Cerebellar nuclear complex (tissue), 1 donor: ENCODE measurements around the gene MED12L.

Experiments
- DNase-seq, 2 experiments: peaks; one replicate each; lab custom pipeline; 2025; lab: John Stamatoyannopoulos, UW

MED12L gene

DNA sequence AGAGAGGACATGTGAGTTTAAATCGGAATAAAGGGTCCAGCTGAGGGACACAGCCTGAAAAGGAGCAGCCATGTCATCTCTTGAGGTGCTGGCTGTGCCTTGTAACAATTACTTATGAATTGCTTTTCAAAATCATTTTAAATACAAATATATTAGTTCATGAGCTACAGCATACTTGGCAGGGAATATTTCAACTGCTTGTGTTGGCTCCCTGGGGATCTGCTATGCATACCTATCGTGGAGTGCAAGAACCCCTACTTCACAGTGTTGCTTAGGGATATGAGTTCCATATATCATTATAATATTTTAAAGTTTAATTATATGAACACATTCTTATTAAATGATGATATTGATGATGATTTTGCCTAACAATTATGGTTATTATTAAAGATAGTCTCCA lies 212.0 kb downstream of the MED12L start:
- DNase-seq = no peak

DNA sequence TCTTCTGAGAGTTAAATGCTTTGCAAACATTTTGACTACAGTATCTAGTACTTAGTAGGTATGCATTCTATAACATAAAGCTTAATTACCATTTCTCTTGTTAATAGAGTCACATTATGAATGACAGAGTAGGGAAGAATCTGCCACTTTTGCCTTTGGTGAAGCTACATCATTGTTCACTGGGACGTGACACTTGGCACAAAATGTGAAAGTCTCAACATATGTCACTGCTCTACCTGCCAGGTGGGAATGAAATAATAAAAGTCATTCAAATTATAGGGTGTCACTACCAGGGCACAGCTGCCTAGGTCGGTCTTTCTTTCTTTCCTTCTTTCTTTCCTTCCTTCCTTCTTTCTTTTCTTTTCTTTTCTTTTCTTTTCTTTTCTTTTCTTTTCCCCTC lies 213.5 kb downstream of the MED12L start:
- DNase-seq = no peak

- DNase-seq = no peak
Measured at GRCh38 chr3:151300539-151300938, 215.1 kb downstream of the MED12L start.

DNA sequence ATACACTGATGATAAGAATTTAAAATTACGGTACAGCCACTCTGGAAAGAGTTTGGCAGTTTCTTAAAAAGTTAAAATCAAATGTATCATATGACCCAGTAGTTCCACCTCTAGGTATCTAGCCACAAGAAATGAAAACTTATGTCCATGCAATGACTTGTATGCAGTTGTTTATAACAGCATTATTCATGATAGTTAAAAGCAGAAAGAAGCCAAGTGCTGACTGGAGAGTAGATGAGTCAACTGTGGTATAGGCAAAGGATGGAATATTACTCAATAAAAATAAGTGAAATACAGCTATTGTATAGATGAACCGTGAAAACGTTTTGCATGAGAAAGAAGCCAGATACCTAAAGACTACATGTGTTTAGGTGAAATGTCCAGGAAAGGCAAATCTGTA lies 216.3 kb downstream of the MED12L start:
- no peak for DNase-seq

GRCh38 chr3:151303751-151304150 lies 218.3 kb downstream of the MED12L start:
- no peak for DNase-seq

DNA sequence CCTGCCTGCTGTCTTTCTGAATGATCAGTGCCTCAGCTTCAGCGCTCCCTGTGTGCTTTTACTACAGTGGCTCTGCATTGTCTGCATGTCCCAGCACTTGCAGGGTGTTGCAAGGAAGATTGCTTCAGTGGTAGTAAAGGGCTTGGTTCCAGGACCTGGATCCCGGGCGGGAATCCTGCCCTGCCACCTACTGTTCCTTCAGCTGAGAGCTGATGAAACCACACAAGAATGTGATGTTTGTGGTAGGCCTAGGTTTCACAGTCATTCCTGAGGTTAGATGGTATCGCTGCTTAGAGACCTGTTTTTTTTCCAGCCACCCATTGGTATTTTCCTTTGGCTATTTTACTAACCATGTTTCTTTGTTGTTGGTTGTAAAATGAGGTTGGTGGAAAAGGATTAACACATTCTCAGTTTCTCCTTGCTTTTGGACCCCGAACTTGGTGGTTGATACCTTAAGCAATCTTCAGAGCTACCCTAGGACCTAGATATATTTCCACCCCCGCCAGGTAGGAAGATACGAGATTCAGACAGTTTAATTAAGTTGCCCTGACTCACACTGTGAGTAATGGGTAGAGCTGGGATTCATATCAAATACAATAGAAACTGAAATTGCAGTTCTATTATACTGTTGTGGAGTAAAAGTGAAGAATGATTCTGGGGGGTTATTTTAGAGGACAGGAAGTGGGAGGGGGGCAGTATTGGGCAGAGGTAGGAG lies 219.8 kb downstream of the MED12L start:
- DNase-seq = no peak

DNA sequence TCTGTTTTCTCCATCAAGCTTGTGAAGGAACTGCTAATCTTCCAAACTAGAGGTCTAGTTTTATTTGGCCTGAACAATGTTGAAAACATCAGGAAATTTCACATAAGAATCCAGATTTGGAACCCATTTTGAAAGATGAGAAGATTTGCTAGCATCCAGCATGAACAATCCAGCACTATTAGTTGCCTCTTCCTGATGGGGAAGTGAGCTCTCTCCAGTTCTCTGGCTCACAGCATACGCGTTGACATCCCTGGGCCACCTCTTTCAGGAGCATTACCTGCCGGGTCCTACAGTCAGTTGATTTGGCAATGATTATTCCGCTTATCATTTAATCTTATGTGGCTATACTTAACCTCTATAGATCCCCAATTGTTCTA lies 220.3 kb downstream of the MED12L start:
- DNase-seq = no peak

DNA sequence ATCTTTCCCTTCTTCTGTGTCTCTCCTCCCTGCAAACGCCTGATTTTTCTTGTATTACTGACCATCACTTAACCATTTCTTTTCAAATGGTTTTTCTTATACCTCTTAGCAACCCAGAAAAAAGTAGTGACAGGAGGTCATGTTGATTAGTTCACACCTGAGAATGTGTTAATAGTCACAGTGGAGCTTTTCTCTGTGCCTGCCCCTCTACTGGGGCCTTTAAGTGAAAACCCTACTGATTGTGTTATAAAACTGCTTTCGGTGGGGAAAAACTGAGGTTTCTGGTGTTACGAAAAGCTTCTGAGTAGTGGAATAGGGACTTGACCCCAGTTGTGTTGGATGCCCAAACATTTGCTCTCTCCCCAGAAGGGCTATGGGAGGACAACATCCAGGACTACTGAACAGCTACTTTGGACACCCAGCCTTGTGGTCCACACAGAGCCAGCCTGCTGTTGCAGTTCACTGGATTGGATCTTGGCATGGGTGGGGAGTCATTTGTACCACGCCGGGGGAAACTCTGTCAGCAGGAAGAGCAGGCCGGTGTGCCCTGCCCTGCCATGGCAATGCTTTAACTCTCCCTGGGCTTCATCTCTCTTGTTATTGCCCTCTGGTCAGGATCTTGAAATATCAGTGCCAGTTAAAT lies 220.8 kb downstream of the MED12L start:
- DNase-seq = no peak

- DNase-seq = no peak
Measured at GRCh38 chr3:151307131-151307530, 221.7 kb downstream of the MED12L start.

GRCh38 chr3:151307583-151308488 lies 222.4 kb downstream of the MED12L start:
- no peak for DNase-seq

- DNase-seq = no peak
Measured at GRCh38 chr3:151309566-151309965, 224.1 kb downstream of the MED12L start.

- no peak for DNase-seq
Measured at GRCh38 chr3:151312972-151313371, 227.5 kb downstream of the MED12L start.

GRCh38 chr3:151314137-151314536 lies 228.7 kb downstream of the MED12L start:
- no peak for DNase-seq

DNA sequence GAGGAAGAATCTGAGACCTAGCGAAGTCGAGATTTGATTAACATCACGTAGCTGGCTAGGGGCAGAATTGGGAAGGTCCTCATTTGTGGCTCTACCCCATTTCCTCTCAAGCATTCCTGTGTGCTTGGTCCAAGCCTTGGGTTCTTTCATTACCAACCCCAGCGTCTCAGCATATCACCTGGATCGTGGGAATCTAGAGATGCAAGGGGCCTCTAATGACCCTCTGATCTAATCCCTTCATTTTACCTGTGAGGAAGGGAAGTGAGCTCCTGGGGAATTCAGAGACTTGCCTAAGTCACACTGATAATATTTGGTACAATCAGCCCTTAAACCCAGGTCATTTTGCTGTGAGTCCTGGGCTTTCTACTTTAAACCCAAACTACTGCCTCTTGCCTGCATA lies 229.1 kb downstream of the MED12L start:
- no peak for DNase-seq

DNA sequence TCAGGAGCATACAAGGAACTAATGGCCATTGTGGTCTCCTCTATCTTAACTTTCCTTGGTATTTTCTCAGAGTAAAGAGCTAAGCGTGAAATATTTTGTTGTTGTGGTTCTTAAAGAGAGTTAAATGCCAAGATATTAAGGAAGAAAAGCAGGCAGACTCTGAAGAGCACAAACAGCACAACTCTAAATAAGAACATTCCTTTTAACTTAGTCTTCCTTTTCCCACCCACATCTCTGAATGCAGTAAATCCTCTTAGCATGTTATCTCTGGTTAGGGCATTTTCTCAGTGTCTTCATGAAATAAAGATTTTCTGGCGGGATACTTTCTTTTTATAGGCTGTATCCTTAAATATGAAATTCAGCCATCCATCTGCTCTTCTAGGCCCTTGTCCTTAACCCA lies 229.7 kb downstream of the MED12L start:
- DNase-seq = no peak

DNA sequence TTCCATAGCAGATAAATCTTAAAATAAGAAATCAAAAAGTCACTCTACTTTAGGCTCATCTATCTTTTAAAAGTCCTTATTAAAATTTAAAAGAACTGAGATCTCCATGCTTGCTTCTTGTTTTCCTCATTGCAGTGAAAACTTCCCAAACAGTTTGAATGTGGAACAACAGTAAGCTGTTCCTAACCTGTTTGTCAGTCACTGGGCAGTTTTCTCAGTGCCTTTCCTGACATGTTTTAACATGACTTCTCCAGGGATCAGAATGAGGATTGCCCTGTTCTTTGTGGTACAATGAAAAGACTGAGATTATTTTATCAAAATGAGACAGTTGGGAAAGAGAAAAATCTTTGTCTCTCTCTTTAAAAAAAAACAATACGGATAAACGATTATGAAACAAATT lies 230.4 kb downstream of the MED12L start:
- DNase-seq = no peak

GRCh38 chr3:151316267-151316991 lies 231.0 kb downstream of the MED12L start, which contains the start of gene GPR87:
TSS of gene GPR87 (minus strand) at chr3:151316820. CDS start at chr3:151300100, 16,720 bp downstream.
- DNase-seq = no peak

DNA sequence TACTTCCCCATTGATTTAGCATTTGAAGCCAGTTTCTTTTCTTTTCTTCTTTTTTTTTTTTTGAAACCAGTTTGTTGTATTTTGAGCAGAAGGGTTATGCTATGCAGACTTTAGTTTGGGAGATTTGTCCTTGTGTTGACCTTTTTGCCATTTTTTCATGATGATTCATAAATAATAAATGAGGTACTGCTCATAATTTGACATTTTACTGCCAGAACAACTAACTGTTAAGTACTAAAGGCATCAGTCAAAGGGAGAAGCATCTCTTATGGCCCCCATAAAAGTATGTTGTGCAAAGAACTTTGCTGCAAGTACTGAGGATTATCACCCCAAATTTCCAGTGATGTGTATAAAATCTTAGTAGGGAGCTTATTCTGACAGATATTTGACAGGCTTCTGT lies 232.8 kb downstream of the MED12L start:
- DNase-seq = no peak

- no peak for DNase-seq
Measured at GRCh38 chr3:151318991-151319390, 233.5 kb downstream of the MED12L start.

DNA sequence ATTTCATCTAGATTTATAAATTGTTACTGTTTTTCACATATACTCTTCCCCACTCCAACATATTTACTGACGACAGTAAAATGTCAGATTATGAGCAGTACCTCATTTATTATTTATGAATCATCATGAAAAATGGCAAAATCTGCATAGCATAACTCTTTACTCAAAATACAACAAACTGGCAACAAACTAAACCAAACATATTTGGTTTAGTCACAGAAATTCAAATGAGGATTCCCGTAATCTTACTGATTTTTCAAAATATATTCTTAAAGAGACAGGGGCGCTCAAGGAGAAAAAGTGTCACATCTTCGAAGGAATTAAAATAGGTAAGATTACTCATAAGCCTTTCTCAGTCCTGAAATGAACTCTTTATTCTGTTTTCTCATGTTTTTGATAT lies 234.2 kb downstream of the MED12L start:
- DNase-seq = no peak

GRCh38 chr3:151320131-151320530 lies 234.7 kb downstream of the MED12L start:
- no peak for DNase-seq

DNA sequence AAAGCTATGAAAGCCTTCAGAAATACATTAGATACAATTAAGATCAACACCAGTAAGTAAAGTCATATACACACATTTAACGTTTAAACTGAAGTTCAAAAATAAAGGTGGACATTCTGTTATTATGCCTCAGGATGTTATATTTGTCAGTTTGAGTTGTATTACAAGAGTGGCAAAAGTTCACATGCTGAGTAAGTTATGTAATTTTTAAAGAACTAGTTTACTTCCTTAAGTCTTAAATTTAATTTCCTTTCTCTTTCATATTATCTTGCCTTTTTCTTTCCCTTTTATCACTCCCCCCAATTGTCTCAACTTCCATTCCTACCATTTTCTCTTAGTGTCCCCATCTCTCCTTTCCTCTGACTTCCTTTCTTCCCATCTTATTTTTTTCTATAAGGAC lies 236.1 kb downstream of the MED12L start:
- DNase-seq = no peak
